T-cell (primary cell): ENCODE measurements around the gene SKIL. TPM values are rescaled to one million over a fixed set of nuclear protein-coding genes. Genes with fewer than 3 reads are reported as not detected.

Source experiments
- ATAC-seq, 4 experiments: fragments of 200-7000 bp in 3 of 4; fragments of 150-1000 bp in 1 of 4; cut with Tn5 transposase; replicated peaks in 1 of 4; 1 replicate in 3 of 4; 2 replicates in 1 of 4; pipeline ENCODE4 v1.10.0; 2021; ENCODE audit warnings: moderate library complexity in 3 of 4, mild to moderate bottlenecking in 2 of 4, moderate number of reproducible peaks in 1 of 4
- CTCF ChIA-PET, 2 donors: fragments of 300-600 bp; sonication (Branson Sonifier 250); formaldehyde crosslinking; loops; one replicate each; lab custom pipeline; 2022; ENCODE audit warnings: antibody characterized with exemption in 2 of 2; lab: Charles Lee
- POLR2A ChIA-PET, 2 donors: fragments of 300-600 bp; sonication (Branson Sonifier 250); formaldehyde crosslinking; loops; one replicate each; lab custom pipeline; 2022; ENCODE audit warnings: antibody characterized with exemption in 2 of 2; lab: Charles Lee
- DNase-seq, 35 experiments: peaks; one replicate each; pipeline versions ENCODE4 v3.0.0 to v3.0.0-alpha.2; 2013 to 2023
- H3K27ac ChIP-seq: one replicate; pipeline ENCODE4 v1.5.1; 2013; ENCODE audit warnings: low read length
- H3K27me3 ChIP-seq, 2 experiments: replicated peaks in 1 of 2; 1 replicate in 1 of 2; 2 replicates in 1 of 2; pipeline versions ENCODE4 v1.6.1 to v1.7.0; 2013; ENCODE audit warnings: low read length in 1 of 2, mixed read lengths in 1 of 2; ENCODE audit not compliant: control insufficient read depth in 2 of 2, insufficient read depth in 2 of 2; ENCODE audit errors: extremely low read depth in 1 of 2
- H3K36me3 ChIP-seq, 2 donors: 1 replicate in 1 of 2; 2 replicates in 1 of 2; pipeline versions ENCODE4 v1.6.1 to v1.7.0; 2013; ENCODE audit warnings: low read length in 1 of 2; ENCODE audit not compliant: control insufficient read depth in 2 of 2, insufficient read depth in 1 of 2; ENCODE audit errors: extremely low read depth in 1 of 2
- H3K4me1 ChIP-seq, 2 experiments: 1 replicate in 1 of 2; 2 replicates in 1 of 2; pipeline versions ENCODE4 v1.6.1 to v1.7.0; 2013; ENCODE audit warnings: low read length in 2 of 2, mixed read lengths in 1 of 2; ENCODE audit not compliant: insufficient read depth in 2 of 2, control insufficient read depth in 1 of 2; ENCODE audit errors: extremely low read depth in 1 of 2
- H3K4me3 ChIP-seq, 2 donors: 1 replicate in 1 of 2; 2 replicates in 1 of 2; pipeline versions ENCODE4 v1.5.1 to v1.7.0; 2013; ENCODE audit warnings: mild to moderate bottlenecking in 2 of 2, low read length in 1 of 2, moderate library complexity in 1 of 2; ENCODE audit not compliant: control insufficient read depth in 1 of 2; ENCODE audit errors: extremely low read depth in 1 of 2
- H3K9me3 ChIP-seq: 2 replicates; pipeline ENCODE4 v1.7.0; 2013
- H3K27ac Mint-ChIP-seq, 2 donors: one replicate each; pipeline ENCODE4 v1.8.0; 2020 to 2021; ENCODE audit warnings: mild to moderate bottlenecking in 2 of 2, mixed read lengths in 2 of 2
- H3K27me3 Mint-ChIP-seq, 2 donors: one replicate each; pipeline ENCODE4 v1.8.0; 2021 to 2022; ENCODE audit warnings: mixed read lengths in 2 of 2
- H3K36me3 Mint-ChIP-seq: one replicate; pipeline ENCODE4 v1.8.0; 2021; ENCODE audit warnings: mixed read lengths
- H3K4me1 Mint-ChIP-seq, 3 donors: one replicate each; pipeline ENCODE4 v1.8.0; 2020 to 2022; ENCODE audit warnings: mixed read lengths in 3 of 3, mild to moderate bottlenecking in 1 of 3
- H3K4me3 Mint-ChIP-seq, 3 donors: one replicate each; pipeline ENCODE4 v1.8.0; 2020 to 2022; ENCODE audit warnings: mild to moderate bottlenecking in 3 of 3, mixed read lengths in 3 of 3, moderate library complexity in 3 of 3
- H3K9me3 Mint-ChIP-seq, 3 donors: one replicate each; pipeline ENCODE4 v1.8.0; 2020 to 2022; ENCODE audit warnings: mixed read lengths in 3 of 3
- whole genome bisulfite sequencing: methylation state at CpG from one replicate; pipeline ENCODE4 v1.1.5; 2013; ENCODE audit warnings: missing lambda C conversion rate; ENCODE audit not compliant: insufficient coverage; 5-methylcytosine and 5-hydroxymethylcytosine counted together
- total RNA-seq, 35 experiments: library from RNA in 6 of 35; stranded (reverse) in 6 of 35; fragments of 120-200 nt in 1 of 35; gene quantifications; one replicate each; pipeline versions ENCODE4 v1.2.1 to v1.2.4 and lab custom pipeline; 2013 to 2026

Gene SKIL
- total RNA-seq, 5 donors from 2014 or later (not counting 1 experiment from before 2014, with no cell fraction given) = 69.1 to 97.7 (median 78.5) TPM

DNA sequence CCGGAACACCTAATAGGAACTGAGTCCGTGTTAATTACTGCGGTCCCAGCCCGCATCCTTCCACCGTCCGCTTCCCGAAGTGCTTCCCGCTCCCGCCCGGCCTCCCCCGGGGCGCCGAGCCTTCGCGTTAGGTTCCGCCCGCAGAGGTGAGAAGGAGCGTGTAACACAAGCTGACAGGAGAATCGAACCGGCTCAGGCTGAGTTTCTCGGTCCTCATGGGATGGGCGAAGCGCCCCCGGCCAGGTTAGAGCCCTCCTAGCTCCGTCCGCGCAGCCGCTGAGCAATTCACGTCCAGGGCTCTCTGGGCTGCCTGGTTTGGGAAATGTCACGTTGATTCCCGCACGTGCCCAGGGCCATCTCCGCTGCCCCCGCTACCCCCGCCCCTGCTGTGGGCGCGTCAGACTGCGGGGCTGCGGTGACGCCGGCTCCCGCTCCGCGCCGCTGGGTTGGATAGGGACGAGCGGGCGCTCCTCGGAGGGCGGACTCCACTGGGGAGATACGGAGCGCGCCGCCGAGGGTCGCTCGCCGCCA, 62.1 kb downstream of the SKIL start:
- ATAC-seq = peak; percentile 19 to 46 (median 26)
- H3K27me3 Mint-ChIP-seq = peaks cover 36 to 43% of the 10 kb centered on the region in 2 donors
- peaks cover 13 to 21% (median 19%) of the 10 kb centered on the region in 3 donors for H3K4me1 Mint-ChIP-seq
- H3K9me3 Mint-ChIP-seq = no peaks in the 10 kb centered on the region
- Histone ChIP-seq H3K4me1 (peaks cover 0 to 19% of the 10 kb centered on the region in 2 experiments), H3K4me3 (peak overlapping the region in 1 of 2 donors; percentile 60), H3K27me3 (peaks cover 12 to 40% of the 10 kb centered on the region in 2 experiments), H3K36me3 (no peaks in the 10 kb centered on the region), H3K27ac (no peak overlapping the region), H3K9me3 (no peaks in the 10 kb centered on the region)
- H3K27ac Mint-ChIP-seq = no peak overlapping the region
- H3K36me3 Mint-ChIP-seq = no peaks in the 10 kb centered on the region
- DNase-seq = no peak
- ChIA-PET POLR2A (no interaction called here), CTCF (no interaction called here)
- 7% methylated on average over 57 of the region's 58 CpGs for WGBS
- peak overlapping the region in 1 of 3 donors; percentile 82 for H3K4me3 Mint-ChIP-seq

GRCh38 chr3:170420307-170420821, 62.8 kb downstream of the SKIL start:
- H3K27me3 ChIP-seq = peaks cover 12 to 40% of the 10 kb centered on the region in 2 experiments
- H3K4me3 ChIP-seq = no peak overlapping the region
- no peaks in the 10 kb centered on the region for H3K36me3 ChIP-seq
- H3K4me1 ChIP-seq = peaks cover 0 to 19% of the 10 kb centered on the region in 2 experiments
- Mint-ChIP-seq H3K36me3 (no peaks in the 10 kb centered on the region), H3K4me3 (peak overlapping the region in 2 of 3 donors; percentile 52 to 68), H3K27ac (no peak overlapping the region), H3K9me3 (no peaks in the 10 kb centered on the region), H3K4me1 (peaks cover 13 to 21% (median 19%) of the 10 kb centered on the region in 3 donors), H3K27me3 (peaks cover 36 to 43% of the 10 kb centered on the region in 2 donors)
- CTCF ChIA-PET = no interaction called here
- no peak overlapping the region for H3K27ac ChIP-seq
- no peaks in the 10 kb centered on the region for H3K9me3 ChIP-seq
- DNase-seq (no peak), ATAC-seq (no peak)
- POLR2A ChIA-PET = interaction anchor here in 1 of 2 donors (0.6 kb wide), 1 partner anchor 16 kb away, joined by 14 read pairs; no protein-coding TSS in a partner anchor
- WGBS = 52% methylated on average over 7 of the region's 17 CpGs

- CTCF ChIA-PET = no interaction called here
- Mint-ChIP-seq H3K27ac (no peak overlapping the region), H3K27me3 (peaks cover 34 to 40% of the 10 kb centered on the region in 2 donors), H3K36me3 (no peaks in the 10 kb centered on the region), H3K4me1 (peaks cover 13 to 21% (median 19%) of the 10 kb centered on the region in 3 donors), H3K9me3 (no peaks in the 10 kb centered on the region), H3K4me3 (no peak overlapping the region)
- POLR2A ChIA-PET = no interaction called here
- H3K4me3 ChIP-seq = no peak overlapping the region
- no peaks in the 10 kb centered on the region for H3K36me3 ChIP-seq
- H3K4me1 ChIP-seq = peaks cover 0 to 19% of the 10 kb centered on the region in 2 experiments
- WGBS = 89% methylated on average over 6 of the region's 12 CpGs
- ATAC-seq = no peak
- DNase-seq = no peak
- no peak overlapping the region for H3K27ac ChIP-seq
- peaks cover 12 to 40% of the 10 kb centered on the region in 2 experiments for H3K27me3 ChIP-seq
- no peaks in the 10 kb centered on the region for H3K9me3 ChIP-seq
Observed at GRCh38 chr3:170421111-170421641, 63.7 kb downstream of the SKIL start.

DNA sequence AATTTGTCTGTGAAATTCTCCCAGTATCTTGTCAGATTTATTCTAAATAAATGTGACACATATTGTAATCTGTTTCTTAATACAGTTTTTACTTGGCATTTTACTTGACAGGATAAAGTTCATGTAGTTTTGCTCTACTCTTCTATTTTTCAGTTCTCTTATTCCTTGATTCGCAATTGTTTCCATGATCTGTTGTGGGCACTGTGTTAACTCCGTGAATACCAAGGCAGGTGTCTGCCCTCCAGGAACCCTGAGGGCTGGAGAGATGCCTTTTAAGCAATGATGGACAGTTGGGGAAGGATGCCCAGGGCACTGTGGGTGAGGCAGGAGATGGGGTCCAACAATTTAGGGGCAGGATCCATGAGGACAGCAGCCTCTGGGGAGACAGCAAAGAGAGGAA, 64.2 kb downstream of the SKIL start:
- 86% methylated on average over 1 of the region's 2 CpGs for WGBS
- peaks cover 12 to 40% of the 10 kb centered on the region in 2 experiments for H3K27me3 ChIP-seq
- Mint-ChIP-seq H3K27me3 (peaks cover 28 to 36% of the 10 kb centered on the region in 2 donors), H3K27ac (no peak overlapping the region), H3K4me3 (no peak overlapping the region), H3K36me3 (no peaks in the 10 kb centered on the region), H3K4me1 (peaks cover 13 to 21% (median 19%) of the 10 kb centered on the region in 3 donors), H3K9me3 (no peaks in the 10 kb centered on the region)
- no peaks in the 10 kb centered on the region for H3K36me3 ChIP-seq
- no peaks in the 10 kb centered on the region for H3K9me3 ChIP-seq
- ChIA-PET POLR2A (no interaction called here), CTCF (no interaction called here)
- ATAC-seq (no peak), DNase-seq (no peak)
- H3K4me1 ChIP-seq = peaks cover 0 to 19% of the 10 kb centered on the region in 2 experiments
- H3K27ac ChIP-seq = no peak overlapping the region
- H3K4me3 ChIP-seq = no peak overlapping the region

- Mint-ChIP-seq H3K9me3 (no peaks in the 10 kb centered on the region), H3K4me1 (peaks cover 13 to 20% (median 19%) of the 10 kb centered on the region in 3 donors), H3K27ac (no peak overlapping the region), H3K36me3 (no peaks in the 10 kb centered on the region), H3K27me3 (peaks cover 16 to 26% of the 10 kb centered on the region in 2 donors), H3K4me3 (no peak overlapping the region)
- no peak overlapping the region for H3K27ac ChIP-seq
- no peaks in the 10 kb centered on the region for H3K36me3 ChIP-seq
- ChIA-PET CTCF (interaction anchor here in 1 of 2 donors (0.6 kb wide), 1 partner anchor 1443 kb away, joined by 3 read pairs; no protein-coding TSS in a partner anchor), POLR2A (no interaction called here)
- H3K4me1 ChIP-seq = peaks cover 0 to 19% of the 10 kb centered on the region in 2 experiments
- ATAC-seq (no peak), DNase-seq (no peak)
- peaks cover 6 to 36% of the 10 kb centered on the region in 2 experiments for H3K27me3 ChIP-seq
- no peak overlapping the region for H3K4me3 ChIP-seq
- 98% methylated on average over 8 of the region's 8 CpGs for WGBS
- no peaks in the 10 kb centered on the region for H3K9me3 ChIP-seq
Observed at GRCh38 chr3:170423001-170423615, 65.6 kb downstream of the SKIL start.

DNA sequence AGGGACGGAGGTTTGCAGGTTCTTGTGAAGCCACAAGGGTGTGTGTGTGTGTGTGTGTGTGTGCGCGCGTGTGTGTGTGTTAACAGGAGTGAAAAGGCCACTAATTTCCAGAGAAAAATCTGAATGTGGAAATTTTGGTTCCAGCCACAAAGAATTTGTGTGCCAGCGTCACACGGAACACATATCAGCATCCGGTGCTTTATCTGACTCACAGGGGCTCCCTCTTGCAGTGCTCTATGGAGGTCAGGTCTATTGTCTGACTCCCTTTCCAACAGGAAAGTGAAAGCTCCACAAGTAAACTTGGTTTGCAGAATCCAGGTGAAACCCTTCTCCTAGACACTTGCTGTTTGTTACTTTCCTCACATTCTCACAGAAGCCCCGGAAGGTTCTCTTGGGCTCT, 67.4 kb downstream of the SKIL start:
- no peak overlapping the region for H3K27ac ChIP-seq
- no peaks in the 10 kb centered on the region for H3K9me3 Mint-ChIP-seq
- H3K27me3 ChIP-seq = peaks cover 6 to 20% of the 10 kb centered on the region in 2 experiments
- DNase-seq = no peak
- H3K4me1 Mint-ChIP-seq = peaks cover 22 to 25% (median 25%) of the 10 kb centered on the region in 3 donors
- ATAC-seq = no peak
- no peak overlapping the region for H3K4me3 Mint-ChIP-seq
- ChIA-PET POLR2A (no interaction called here), CTCF (no interaction called here)
- H3K36me3 Mint-ChIP-seq = no peaks in the 10 kb centered on the region
- H3K9me3 ChIP-seq = no peaks in the 10 kb centered on the region
- H3K27me3 Mint-ChIP-seq = peaks cover 12 to 15% of the 10 kb centered on the region in 2 donors
- no peaks in the 10 kb centered on the region for H3K36me3 ChIP-seq
- H3K4me3 ChIP-seq = no peak overlapping the region
- peaks cover 3 to 7% of the 10 kb centered on the region in 2 experiments for H3K4me1 ChIP-seq
- H3K27ac Mint-ChIP-seq = no peak overlapping the region
- 82% methylated on average over 4 of the region's 8 CpGs for WGBS
